Endothelial cell of umbilical vein (primary cell): ENCODE results near the gene NEMP1. TPM values are rescaled to one million over a fixed set of nuclear protein-coding genes. Genes with fewer than 3 reads are reported as not detected.

Experiments
- BruUV-seq: library from RNA; stranded (reverse); fragments of 400-500 nt; replicated peaks from 2 replicates; lab custom pipeline; 2021; lab: Mats Ljungman, UMichigan
- CTCF ChIA-PET: fragments of 300-600, 350-600 bp; sonication (Branson Sonifier 250); formaldehyde crosslinking; loops from one replicate; lab custom pipeline; 2021; ENCODE audit warnings: antibody characterized with exemption, inconsistent platforms; lab: Charles Lee
- POLR2A ChIA-PET: fragments of 300-600, 350-600 bp; sonication (Branson Sonifier 250); formaldehyde crosslinking; loops from one replicate; lab custom pipeline; 2021; ENCODE audit warnings: antibody characterized with exemption, inconsistent platforms; lab: Charles Lee
- DNase-seq: peaks from one replicate; pipeline ENCODE4 v3.0.0-alpha.2; 2011; ENCODE audit warnings: low read depth, low spot score
- FAIRE-seq: peaks from 2 replicates; lab custom pipeline; 2011; peaks lifted over from hg19 to GRCh38; lab: Jason Lieb, UNC
- H2AFZ ChIP-seq: 2 replicates; pipeline ENCODE4 v1.6.0; 2012; ENCODE audit warnings: low read depth, low read length, control low read depth, inconsistent platforms
- H3K27ac ChIP-seq: 2 replicates; pipeline ENCODE4 v1.5.1; 2011; ENCODE audit warnings: low read depth, mild to moderate bottlenecking, control low read depth, low read length, moderate library complexity; ENCODE audit not compliant: insufficient read depth
- H3K27me3 ChIP-seq, 2 experiments: 2 replicates each; pipeline versions ENCODE4 v1.6.0 to v1.6.1; 2011; ENCODE audit warnings: low read length in 2 of 2, mixed read lengths in 1 of 2; ENCODE audit not compliant: control insufficient read depth in 2 of 2, insufficient read depth in 2 of 2
- H3K36me3 ChIP-seq, 2 experiments: 2 replicates in 1 of 2; 3 replicates in 1 of 2; pipeline ENCODE4 v1.5.1; 2011; ENCODE audit warnings: low read length in 2 of 2, mild to moderate bottlenecking in 1 of 2, moderate library complexity in 1 of 2; ENCODE audit not compliant: control insufficient read depth in 2 of 2, insufficient read depth in 2 of 2; ENCODE audit errors: extremely low read depth in 1 of 2
- H3K4me1 ChIP-seq: 3 replicates; pipeline ENCODE4 v1.5.1; 2011; ENCODE audit warnings: mild to moderate bottlenecking, low read length; ENCODE audit not compliant: control insufficient read depth, insufficient read depth; ENCODE audit errors: extremely low read depth
- H3K4me2 ChIP-seq: 2 replicates; pipeline ENCODE4 v1.6.1; 2011; ENCODE audit warnings: low read length, control low read depth, mixed read lengths; ENCODE audit not compliant: insufficient read depth
- H3K4me3 ChIP-seq, 3 experiments: fragments of 200-600 bp in 1 of 3; sonication (generic), shearing (Covaris generic) in 1 of 3; replicated peaks in 1 of 3; 2 replicates each; pipeline ENCODE4 v1.5.1; 2011 to 2016; ENCODE audit warnings: control low read depth in 3 of 3, low read length in 3 of 3, mild to moderate bottlenecking in 2 of 3, inconsistent platforms in 1 of 3, low read depth in 1 of 3, moderate library complexity in 1 of 3; ENCODE audit not compliant: insufficient read depth in 1 of 3
- H3K79me2 ChIP-seq: 2 replicates; pipeline ENCODE4 v1.6.0; 2012; ENCODE audit warnings: low read length, inconsistent platforms; ENCODE audit not compliant: control insufficient read depth, insufficient read depth
- H3K9ac ChIP-seq: replicated peaks from 2 replicates; pipeline ENCODE3; 2011; ENCODE audit warnings: low read length, control low read depth; ENCODE audit not compliant: insufficient read depth; ENCODE audit errors: extremely low read depth
- H3K9me1 ChIP-seq: replicated peaks from 3 replicates; pipeline ENCODE4 v1.6.0; 2011; ENCODE audit warnings: mild to moderate bottlenecking, low read length; ENCODE audit not compliant: control insufficient read depth, insufficient read depth; ENCODE audit errors: extremely low read depth
- H3K9me3 ChIP-seq: replicated peaks from 2 replicates; pipeline ENCODE4 v1.5.1; 2012; ENCODE audit warnings: low read length, inconsistent platforms; ENCODE audit not compliant: control insufficient read depth, insufficient read depth
- H4K20me1 ChIP-seq: replicated peaks from 2 replicates; pipeline ENCODE3; 2011; ENCODE audit warnings: mild to moderate bottlenecking, low read length; ENCODE audit not compliant: control insufficient read depth, insufficient read depth; ENCODE audit errors: extremely low read depth
- EZH2 ChIP-seq: IDR thresholded peaks from 2 replicates; pipeline ENCODE4 v1.6.1; 2012; ENCODE audit warnings: borderline replicate concordance, low read depth, mild to moderate bottlenecking, moderate library complexity, low read length, inconsistent platforms; ENCODE audit not compliant: severe bottlenecking
- FOS ChIP-seq: IDR thresholded peaks from 2 replicates; pipeline ENCODE4 v1.6.1; 2011; ENCODE audit warnings: mild to moderate bottlenecking, low read length, moderate library complexity, borderline replicate concordance; ENCODE audit not compliant: insufficient read depth
- GATA2 ChIP-seq: IDR thresholded peaks from 2 replicates; pipeline ENCODE4 v1.7.0; 2011; ENCODE audit warnings: low read depth, mild to moderate bottlenecking, moderate library complexity, mixed read lengths, low read length; ENCODE audit not compliant: insufficient read length, insufficient read depth
- JUN ChIP-seq: IDR thresholded peaks from 2 replicates; pipeline ENCODE4 v1.6.1; 2011; ENCODE audit warnings: borderline replicate concordance, low read depth; ENCODE audit not compliant: insufficient read length, insufficient read depth
- MAX ChIP-seq: IDR thresholded peaks from 2 replicates; pipeline ENCODE4 v1.6.1; 2011; ENCODE audit not compliant: insufficient read depth, insufficient read length
- MYC ChIP-seq: IDR thresholded peaks from one replicate; pipeline ENCODE4 v1.6.1; 2011; ENCODE audit warnings: mild to moderate bottlenecking, low read depth, low read length
- POLR2A ChIP-seq: IDR thresholded peaks from 2 replicates; pipeline ENCODE4 v1.6.1; 2012; ENCODE audit warnings: low read depth, mild to moderate bottlenecking, control low read depth, low read length
- POLR2AphosphoS5 ChIP-seq: IDR thresholded peaks from 2 replicates; pipeline ENCODE4 v1.6.1; 2012; ENCODE audit warnings: low read depth, mild to moderate bottlenecking, control low read depth, low read length, moderate library complexity; ENCODE audit not compliant: insufficient read depth
- dilution Hi-C: fragments of 300-500 bp; cut with MboI; formaldehyde crosslinking; loops from one replicate; pipeline ENCODE4 v1.15.0; 2019; ENCODE audit warnings: low sequenced_read_pairs; ENCODE audit not compliant: extremely low pct_ligation_motif_present
- intact Hi-C: fragments of 100-400 bp; cut with micrococcal nuclease; formaldehyde crosslinking; loops from one replicate; pipeline ENCODE4 v1.10.0; 2022
- polyA plus RNA-seq, 4 experiments: library from polyadenylated mRNA; depleted of rRNA in 3 of 4; stranded (reverse) in 3 of 4; unstranded in 1 of 4; fragments of >200 nt; gene quantifications; 2 replicates each; pipeline versions ENCODE4 v1.2.1 to v1.2.3, GENCODE V29; 2011 to 2012; ENCODE audit warnings: missing spikeins in 1 of 4
- total RNA-seq: library from RNA; stranded (reverse); gene quantifications from 2 replicates; pipeline ENCODE4 v1.2.3, GENCODE V29; 2021
- TF ChIP-seq, protein P1 (sequence below), 2 donors: IDR thresholded peaks; 1 replicate in 1 of 2; 2 replicates in 1 of 2; pipeline ENCODE4 v1.5.1; 2011; ENCODE audit warnings: low read length in 2 of 2, mild to moderate bottlenecking in 2 of 2, moderate library complexity in 2 of 2, control low read depth in 1 of 2, inconsistent platforms in 1 of 2, low read depth in 1 of 2; ENCODE audit not compliant: insufficient read depth in 1 of 2; ENCODE audit errors: extremely low read depth in 1 of 2

NEMP1 gene
- total and polyA plus RNA-seq, 2 donors (not counting 3 experiments of a cell fraction or from before 2014, with no cell fraction given), result 10.8 to 21.5 TPM

DNA sequence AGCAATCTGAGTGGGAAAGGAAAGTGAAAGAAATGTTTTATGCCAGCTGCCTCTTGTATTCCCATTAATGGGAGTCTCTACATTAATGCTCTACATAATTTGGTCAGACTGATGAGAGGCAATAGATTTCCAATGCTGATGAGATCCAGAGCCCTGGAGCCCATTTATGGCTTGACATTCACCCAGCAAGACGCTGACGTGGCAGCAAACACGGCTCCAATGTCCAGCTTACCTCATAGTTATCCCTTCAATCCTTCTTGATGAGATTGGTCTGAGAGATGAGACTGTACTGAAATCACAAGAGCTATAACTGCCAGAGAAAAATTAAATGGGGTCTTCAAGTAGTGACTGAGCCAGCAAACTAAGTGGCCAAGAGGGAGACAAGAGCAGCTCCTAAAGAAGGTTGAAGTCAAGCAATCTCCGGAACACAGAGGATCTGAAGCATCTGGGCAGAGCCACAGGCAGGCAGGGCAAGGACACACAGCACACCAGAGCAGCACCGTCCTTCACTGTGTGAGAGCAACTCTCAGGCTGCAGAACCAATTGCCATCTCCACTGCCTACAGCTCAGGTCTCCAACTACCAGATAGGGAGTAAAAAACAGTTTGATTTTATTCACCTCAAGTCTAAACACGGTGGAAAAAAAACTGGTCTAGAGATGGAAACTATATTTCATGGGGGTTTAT, 21.4 kb downstream of the NEMP1 start:
- DNase-seq (no peak), FAIRE-seq (no peak)
- Histone ChIP-seq H4K20me1 (no peaks in the 10 kb centered on the region), H3K9me3 (no peaks in the 10 kb centered on the region), H3K4me3 (no peak overlapping the region), H3K9me1 (no peaks in the 10 kb centered on the region), H3K27me3 (no peaks in the 10 kb centered on the region), H3K79me2 (no peaks in the 10 kb centered on the region), H3K4me1 (no peaks in the 10 kb centered on the region), H3K27ac (no peak overlapping the region), H3K9ac (no peak overlapping the region), H3K36me3 (peaks cover 6 to 10% of the 10 kb centered on the region in 2 experiments), H3K4me2 (no peak overlapping the region), H2AFZ (no peak overlapping the region)
- ChIA-PET CTCF (interaction anchor here (0.8 to 2.3 kb wide), 4 partner anchors 12 to 56 kb away, joined by 3 to 8 read pairs (median 4); partner anchors contain the start of gene STAT6), POLR2A (no interaction called here)
- intact Hi-C loops (no loop called here), dilution Hi-C loops (no loop called here)
- no TSS peak for BruUV-seq
- TF ChIP-seq JUN (no peak), EZH2 (no peak), MAX (no peak), GATA2 (no peak), POLR2A (no peak), MYC (no peak), POLR2AphosphoS5 (no peak), FOS (no peak)
- TF ChIP-seq, protein P1, sequence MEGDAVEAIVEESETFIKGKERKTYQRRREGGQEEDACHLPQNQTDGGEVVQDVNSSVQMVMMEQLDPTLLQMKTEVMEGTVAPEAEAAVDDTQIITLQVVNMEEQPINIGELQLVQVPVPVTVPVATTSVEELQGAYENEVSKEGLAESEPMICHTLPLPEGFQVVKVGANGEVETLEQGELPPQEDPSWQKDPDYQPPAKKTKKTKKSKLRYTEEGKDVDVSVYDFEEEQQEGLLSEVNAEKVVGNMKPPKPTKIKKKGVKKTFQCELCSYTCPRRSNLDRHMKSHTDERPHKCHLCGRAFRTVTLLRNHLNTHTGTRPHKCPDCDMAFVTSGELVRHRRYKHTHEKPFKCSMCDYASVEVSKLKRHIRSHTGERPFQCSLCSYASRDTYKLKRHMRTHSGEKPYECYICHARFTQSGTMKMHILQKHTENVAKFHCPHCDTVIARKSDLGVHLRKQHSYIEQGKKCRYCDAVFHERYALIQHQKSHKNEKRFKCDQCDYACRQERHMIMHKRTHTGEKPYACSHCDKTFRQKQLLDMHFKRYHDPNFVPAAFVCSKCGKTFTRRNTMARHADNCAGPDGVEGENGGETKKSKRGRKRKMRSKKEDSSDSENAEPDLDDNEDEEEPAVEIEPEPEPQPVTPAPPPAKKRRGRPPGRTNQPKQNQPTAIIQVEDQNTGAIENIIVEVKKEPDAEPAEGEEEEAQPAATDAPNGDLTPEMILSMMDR (IDR thresholded peaks at IDR 0.05; ENCODE audit: extremely low read depth in 1 of 2, insufficient read depth in 1 of 2, low read depth in 1 of 2, low read length in 2 of 2), result no peak
